Astrocyte (in vitro differentiated cells and primary cell): ENCODE results near the gene SLC25A26. TPM values are rescaled to one million over a fixed set of nuclear protein-coding genes. Genes with fewer than 3 reads are reported as not detected.

ENCODE experiments used
- DNase-seq: peaks from one replicate; pipeline ENCODE4 v3.0.0-alpha.2; 2010; ENCODE audit warnings: low read depth
- FAIRE-seq: peaks from 2 replicates; lab custom pipeline; 2011; peaks lifted over from hg19 to GRCh38; lab: Jason Lieb, UNC
- H2AFZ ChIP-seq: 2 replicates; pipeline ENCODE4 v1.6.0; 2012; ENCODE audit warnings: low read depth, low read length, inconsistent platforms
- H3K27ac ChIP-seq: 2 replicates; pipeline ENCODE4 v1.5.1; 2011; ENCODE audit warnings: low read depth, low read length, inconsistent platforms
- H3K27me3 ChIP-seq: 2 replicates; pipeline ENCODE4 v1.6.0; 2011; ENCODE audit warnings: low read length, inconsistent platforms; ENCODE audit not compliant: insufficient read depth
- H3K36me3 ChIP-seq: 2 replicates; pipeline ENCODE4 v1.5.1; 2011; ENCODE audit warnings: low read length, inconsistent platforms; ENCODE audit not compliant: insufficient read depth
- H3K4me1 ChIP-seq: 2 replicates; pipeline ENCODE4 v1.5.1; 2011; ENCODE audit warnings: low read length, inconsistent platforms; ENCODE audit not compliant: insufficient read depth
- H3K4me2 ChIP-seq: 2 replicates; pipeline ENCODE4 v1.6.0; 2012; ENCODE audit warnings: low read length, inconsistent platforms
- H3K4me3 ChIP-seq: 2 replicates; pipeline ENCODE4 v1.5.1; 2011; ENCODE audit warnings: low read depth, mild to moderate bottlenecking, low read length, inconsistent platforms; ENCODE audit not compliant: insufficient read depth
- H3K79me2 ChIP-seq: 2 replicates; pipeline ENCODE4 v1.6.0; 2012; ENCODE audit warnings: mild to moderate bottlenecking, low read length, inconsistent platforms; ENCODE audit not compliant: insufficient read depth
- H3K9ac ChIP-seq: 2 replicates; pipeline ENCODE4 v1.6.0; 2012; ENCODE audit warnings: mild to moderate bottlenecking, low read length, inconsistent platforms
- H3K9me3 ChIP-seq: 2 replicates; pipeline ENCODE4 v1.5.1; 2012; ENCODE audit warnings: low read depth, mild to moderate bottlenecking, low read length, inconsistent platforms; ENCODE audit not compliant: insufficient read depth
- H4K20me1 ChIP-seq: 2 replicates; pipeline ENCODE4 v1.6.0; 2012; ENCODE audit warnings: low read length, inconsistent platforms; ENCODE audit not compliant: insufficient read depth
- H3K27ac Mint-ChIP-seq: one replicate; pipeline ENCODE4 v1.8.0; 2021; ENCODE audit warnings: mild to moderate bottlenecking, mixed read lengths; ENCODE audit not compliant: unreplicated experiment
- H3K27me3 Mint-ChIP-seq: one replicate; pipeline ENCODE4 v1.8.0; 2021; ENCODE audit warnings: low read depth, mixed read lengths; ENCODE audit not compliant: unreplicated experiment
- H3K36me3 Mint-ChIP-seq: one replicate; pipeline ENCODE4 v1.8.0; 2021; ENCODE audit warnings: low read depth, mixed read lengths; ENCODE audit not compliant: unreplicated experiment
- H3K4me1 Mint-ChIP-seq: one replicate; pipeline ENCODE4 v1.8.0; 2021; ENCODE audit warnings: low read depth, mixed read lengths; ENCODE audit not compliant: unreplicated experiment
- H3K4me3 Mint-ChIP-seq: one replicate; pipeline ENCODE4 v1.8.0; 2021; ENCODE audit warnings: mild to moderate bottlenecking, moderate library complexity, mixed read lengths; ENCODE audit not compliant: unreplicated experiment
- H3K9me3 Mint-ChIP-seq: one replicate; pipeline ENCODE4 v1.8.0; 2021; ENCODE audit warnings: mild to moderate bottlenecking, mixed read lengths; ENCODE audit not compliant: unreplicated experiment
- EZH2 ChIP-seq: IDR thresholded peaks from 2 replicates; pipeline ENCODE4 v1.6.1; 2012; ENCODE audit warnings: mild to moderate bottlenecking, low read length, inconsistent platforms; ENCODE audit not compliant: insufficient read depth
- total RNA-seq: library from RNA; stranded (reverse); gene quantifications from 2 replicates; pipeline ENCODE4 v1.2.1, GENCODE V29; 2021
- TF ChIP-seq, protein P1 (sequence below): IDR thresholded peaks from 2 replicates; pipeline ENCODE4 v1.5.1; 2011; ENCODE audit warnings: low read depth, mild to moderate bottlenecking, inconsistent platforms, low read length, moderate library complexity; ENCODE audit not compliant: insufficient read depth

SLC25A26 gene
- total RNA-seq, 1 donor from 2014 or later = 17.9 TPM

DNA sequence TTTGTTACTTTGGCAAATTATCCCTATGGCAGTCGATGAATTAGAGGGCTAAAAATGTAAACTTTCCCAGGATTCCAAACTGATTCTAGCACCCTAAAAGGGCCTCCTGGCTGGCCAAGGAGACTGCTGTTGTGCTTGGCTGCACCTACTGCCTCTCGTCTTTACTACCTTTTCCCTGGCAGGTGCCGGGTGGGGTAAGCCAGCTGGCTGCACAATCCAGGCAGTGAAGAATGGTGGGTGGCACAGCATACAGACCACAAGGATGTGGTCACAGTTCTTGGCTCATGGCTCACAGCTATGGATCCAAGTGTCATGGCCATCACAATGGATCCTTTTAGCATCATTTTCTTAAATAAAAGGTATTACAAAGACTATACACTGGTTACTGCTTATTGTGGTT is 20.7 kb upstream of the SLC25A26 start:
- H2AFZ ChIP-seq = no peak overlapping the region
- FAIRE-seq (no peak), DNase-seq (no peak)
- peaks cover 10% of the 10 kb centered on the region for H3K27me3 Mint-ChIP-seq
- no peak overlapping the region for H3K4me3 ChIP-seq
- no peaks in the 10 kb centered on the region for H3K4me1 ChIP-seq
- no peaks in the 10 kb centered on the region for H3K4me1 Mint-ChIP-seq
- no peak overlapping the region for H3K27ac Mint-ChIP-seq
- no peak overlapping the region for H3K4me2 ChIP-seq
- H3K4me3 Mint-ChIP-seq = no peak overlapping the region
- no peaks in the 10 kb centered on the region for H3K36me3 ChIP-seq
- peaks cover 2% of the 10 kb centered on the region for H3K9me3 Mint-ChIP-seq
- H3K36me3 Mint-ChIP-seq = no peaks in the 10 kb centered on the region
- no peaks in the 10 kb centered on the region for H3K79me2 ChIP-seq
- no peaks in the 10 kb centered on the region for H3K9me3 ChIP-seq
- H3K27me3 ChIP-seq = peaks cover 6% of the 10 kb centered on the region
- H4K20me1 ChIP-seq = peaks cover 4% of the 10 kb centered on the region
- TF ChIP-seq EZH2 = no peak
- no peak overlapping the region for H3K27ac ChIP-seq
- H3K9ac ChIP-seq = no peak overlapping the region

DNA sequence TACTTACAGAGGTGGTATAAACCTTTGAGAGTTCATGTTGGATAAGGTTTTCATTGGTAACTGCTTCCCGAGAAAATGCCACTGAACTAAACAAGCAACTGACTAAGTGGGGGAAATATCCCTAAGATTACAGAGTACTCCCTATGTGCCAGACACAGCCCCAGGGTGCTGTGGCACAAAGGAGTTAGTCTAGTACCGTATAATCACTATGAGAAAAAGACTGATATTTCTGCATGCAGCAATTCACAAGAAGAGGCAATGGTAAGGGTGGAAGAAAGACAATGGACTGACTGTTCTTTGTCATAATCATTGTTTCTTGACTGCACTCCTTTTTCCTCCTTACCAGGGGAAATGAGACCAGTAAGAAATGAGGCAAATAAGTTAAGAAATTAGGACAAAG is 20.0 kb upstream of the SLC25A26 start:
- H3K36me3 ChIP-seq = no peaks in the 10 kb centered on the region
- no peaks in the 10 kb centered on the region for H3K4me1 ChIP-seq
- H3K9me3 Mint-ChIP-seq = peaks cover 2% of the 10 kb centered on the region
- no peak overlapping the region for H3K4me2 ChIP-seq
- H4K20me1 ChIP-seq = peaks cover 4% of the 10 kb centered on the region
- H3K27ac Mint-ChIP-seq = no peak overlapping the region
- H3K4me3 Mint-ChIP-seq = no peak overlapping the region
- FAIRE-seq (no peak), DNase-seq (no peak)
- no peaks in the 10 kb centered on the region for H3K9me3 ChIP-seq
- H3K4me3 ChIP-seq = no peak overlapping the region
- no peak overlapping the region for H2AFZ ChIP-seq
- H3K9ac ChIP-seq = no peak overlapping the region
- TF ChIP-seq EZH2 = no peak
- TF ChIP-seq, protein P1, sequence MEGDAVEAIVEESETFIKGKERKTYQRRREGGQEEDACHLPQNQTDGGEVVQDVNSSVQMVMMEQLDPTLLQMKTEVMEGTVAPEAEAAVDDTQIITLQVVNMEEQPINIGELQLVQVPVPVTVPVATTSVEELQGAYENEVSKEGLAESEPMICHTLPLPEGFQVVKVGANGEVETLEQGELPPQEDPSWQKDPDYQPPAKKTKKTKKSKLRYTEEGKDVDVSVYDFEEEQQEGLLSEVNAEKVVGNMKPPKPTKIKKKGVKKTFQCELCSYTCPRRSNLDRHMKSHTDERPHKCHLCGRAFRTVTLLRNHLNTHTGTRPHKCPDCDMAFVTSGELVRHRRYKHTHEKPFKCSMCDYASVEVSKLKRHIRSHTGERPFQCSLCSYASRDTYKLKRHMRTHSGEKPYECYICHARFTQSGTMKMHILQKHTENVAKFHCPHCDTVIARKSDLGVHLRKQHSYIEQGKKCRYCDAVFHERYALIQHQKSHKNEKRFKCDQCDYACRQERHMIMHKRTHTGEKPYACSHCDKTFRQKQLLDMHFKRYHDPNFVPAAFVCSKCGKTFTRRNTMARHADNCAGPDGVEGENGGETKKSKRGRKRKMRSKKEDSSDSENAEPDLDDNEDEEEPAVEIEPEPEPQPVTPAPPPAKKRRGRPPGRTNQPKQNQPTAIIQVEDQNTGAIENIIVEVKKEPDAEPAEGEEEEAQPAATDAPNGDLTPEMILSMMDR = no peak
- no peaks in the 10 kb centered on the region for H3K36me3 Mint-ChIP-seq
- peaks cover 10% of the 10 kb centered on the region for H3K27me3 Mint-ChIP-seq
- peaks cover 6% of the 10 kb centered on the region for H3K27me3 ChIP-seq
- H3K4me1 Mint-ChIP-seq = no peaks in the 10 kb centered on the region
- H3K79me2 ChIP-seq = no peaks in the 10 kb centered on the region
- no peak overlapping the region for H3K27ac ChIP-seq

DNA sequence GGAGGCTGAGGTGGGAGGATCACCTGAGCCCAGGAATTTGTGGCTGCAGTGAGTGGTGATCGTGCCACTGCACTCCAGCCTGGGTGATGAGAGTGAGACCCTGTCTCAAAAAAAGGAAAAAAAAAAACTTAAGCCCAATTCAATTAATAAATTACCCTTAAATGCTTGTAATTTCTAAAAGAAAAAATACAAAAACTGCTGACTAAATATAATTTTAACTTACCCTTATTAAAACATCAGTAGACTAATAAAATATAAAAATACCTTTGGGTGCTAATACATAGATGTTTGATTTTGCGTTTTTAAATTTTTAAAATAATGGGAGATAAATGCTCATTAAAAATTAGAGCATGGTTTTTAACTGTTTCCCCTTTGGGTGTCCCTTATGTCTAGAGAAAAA is 17.5 kb upstream of the SLC25A26 start:
- no peak overlapping the region for H3K4me3 ChIP-seq
- Mint-ChIP-seq H3K9me3 (peaks cover 2% of the 10 kb centered on the region), H3K4me3 (no peak overlapping the region), H3K27me3 (peaks cover 8% of the 10 kb centered on the region), H3K36me3 (no peaks in the 10 kb centered on the region), H3K27ac (no peak overlapping the region), H3K4me1 (no peaks in the 10 kb centered on the region)
- no peak for FAIRE-seq
- no peak for DNase-seq
- no peaks in the 10 kb centered on the region for H3K79me2 ChIP-seq
- H3K27me3 ChIP-seq = peaks cover 6% of the 10 kb centered on the region
- no peak overlapping the region for H3K27ac ChIP-seq
- peaks cover 4% of the 10 kb centered on the region for H4K20me1 ChIP-seq
- no peak for TF ChIP-seq EZH2
- no peaks in the 10 kb centered on the region for H3K9me3 ChIP-seq
- H3K9ac ChIP-seq = no peak overlapping the region
- H2AFZ ChIP-seq = no peak overlapping the region
- H3K36me3 ChIP-seq = no peaks in the 10 kb centered on the region
- H3K4me1 ChIP-seq = no peaks in the 10 kb centered on the region
- H3K4me2 ChIP-seq = no peak overlapping the region

DNA sequence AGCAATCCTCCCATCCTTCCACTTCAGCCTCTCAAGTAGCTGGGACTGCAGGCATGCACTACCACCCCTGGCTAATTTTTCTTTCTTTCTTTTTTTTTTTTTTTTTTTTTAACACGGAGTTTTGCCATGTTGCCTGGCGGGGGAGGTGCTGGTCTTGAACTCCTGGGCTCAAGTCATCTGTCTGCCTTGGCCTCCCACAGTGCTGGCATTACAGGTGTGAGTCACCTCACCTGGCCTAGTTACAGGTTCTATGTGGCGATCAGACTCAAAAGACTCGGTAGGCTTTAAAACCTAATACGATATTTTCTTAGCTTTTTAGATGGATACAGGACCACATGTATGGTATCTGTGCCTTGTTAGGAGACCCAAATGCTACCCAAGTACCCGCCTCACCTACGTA is 14.0 kb upstream of the SLC25A26 start:
- peaks cover 6% of the 10 kb centered on the region for H3K27me3 ChIP-seq
- Mint-ChIP-seq H3K4me1 (no peaks in the 10 kb centered on the region), H3K27me3 (no peaks in the 10 kb centered on the region), H3K4me3 (no peak overlapping the region), H3K9me3 (no peaks in the 10 kb centered on the region), H3K27ac (no peak overlapping the region), H3K36me3 (no peaks in the 10 kb centered on the region)
- no peaks in the 10 kb centered on the region for H3K79me2 ChIP-seq
- H3K4me2 ChIP-seq = no peak overlapping the region
- no peak overlapping the region for H3K9ac ChIP-seq
- no peak overlapping the region for H3K4me3 ChIP-seq
- no peak overlapping the region for H3K27ac ChIP-seq
- H4K20me1 ChIP-seq = no peaks in the 10 kb centered on the region
- no peaks in the 10 kb centered on the region for H3K4me1 ChIP-seq
- H2AFZ ChIP-seq = no peak overlapping the region
- no peaks in the 10 kb centered on the region for H3K36me3 ChIP-seq
- TF ChIP-seq, protein P1 = no peak
- no peak for TF ChIP-seq EZH2
- DNase-seq (no peak), FAIRE-seq (no peak)
- no peaks in the 10 kb centered on the region for H3K9me3 ChIP-seq
